SU-DHL-6 (cell line): ENCODE data around the gene PIGK.

Experiments
- H2AFZ ChIP-seq: fragments of 200-600 bp; sonication (generic); 2 replicates; pipeline ENCODE4 v1.6.1; 2014; ENCODE audit warnings: low read depth, mild to moderate bottlenecking, moderate library complexity, mixed read lengths, antibody characterized with exemption, low read length; ENCODE audit not compliant: severe bottlenecking
- H3F3A ChIP-seq: fragments of 200-600 bp; shearing (Covaris generic); 2 replicates; pipeline ENCODE4 v1.6.0; 2016; ENCODE audit warnings: antibody characterized with exemption, mild to moderate bottlenecking; ENCODE audit not compliant: insufficient read depth
- H3K27ac ChIP-seq: fragments of 200-600 bp; sonication (generic); 2 replicates; pipeline ENCODE4 v1.5.1; 2016; ENCODE audit warnings: low read depth, mild to moderate bottlenecking, low read length, moderate library complexity, mixed read lengths
- H3K27me3 ChIP-seq: fragments of 200-600 bp; sonication (generic), shearing (Covaris generic); 2 replicates; pipeline ENCODE4 v1.6.0; 2014; ENCODE audit warnings: mild to moderate bottlenecking, low read length
- H3K36me3 ChIP-seq: fragments of 200-600 bp; sonication (generic); 2 replicates; pipeline ENCODE4 v1.6.1; 2014; ENCODE audit warnings: mild to moderate bottlenecking, low read length, mixed read lengths
- H3K4me2 ChIP-seq: fragments of 300-600, 200-600 bp; shearing (Covaris generic), sonication (generic); 2 replicates; pipeline ENCODE4 v1.6.0; 2014; ENCODE audit warnings: low read length, low read depth, mild to moderate bottlenecking; ENCODE audit not compliant: poor library complexity, severe bottlenecking
- H3K4me3 ChIP-seq: fragments of 200-600 bp; sonication (generic); 2 replicates; pipeline ENCODE4 v1.5.1; 2014; ENCODE audit warnings: antibody characterized with exemption, low read length, mild to moderate bottlenecking, mixed read lengths; ENCODE audit not compliant: insufficient read depth, poor library complexity, severe bottlenecking
- H3K79me2 ChIP-seq: fragments of 200-600 bp; sonication (generic); 2 replicates; pipeline ENCODE4 v1.6.1; 2014; ENCODE audit warnings: mild to moderate bottlenecking, low read length, moderate library complexity; ENCODE audit not compliant: insufficient read depth
- H3K9ac ChIP-seq: fragments of 200-600 bp; sonication (generic); 2 replicates; pipeline ENCODE4 v1.7.0; 2014; ENCODE audit warnings: mild to moderate bottlenecking, low read length
- H3K9me2 ChIP-seq: fragments of 200-600 bp; sonication (generic); replicated peaks from 2 replicates; pipeline ENCODE4 v1.6.1; 2014; ENCODE audit warnings: low read length; ENCODE audit not compliant: insufficient read depth
- H3K9me3 ChIP-seq: fragments of 200-600 bp; sonication (generic); 2 replicates; pipeline ENCODE4 v1.6.1; 2014; ENCODE audit warnings: low read length, mixed read lengths; ENCODE audit not compliant: insufficient read depth
- H4K20me1 ChIP-seq: fragments of 200-600 bp; sonication (generic); 2 replicates; pipeline ENCODE4 v1.6.1; 2014; ENCODE audit warnings: low read depth, mild to moderate bottlenecking, antibody characterized with exemption, low read length, moderate library complexity, mixed read lengths
- EZH2phosphoT487 ChIP-seq: fragments of 200-600 bp; sonication (generic), shearing (Covaris generic); conservative IDR thresholded peaks from 2 replicates; pipeline ENCODE4 v1.6.1; 2018; ENCODE audit warnings: mild to moderate bottlenecking, antibody characterized with exemption, low read length, moderate library complexity, mixed read lengths
- TF ChIP-seq, protein P1 (sequence below): fragments of 200-600 bp; sonication (generic); IDR thresholded peaks from one replicate; pipeline ENCODE4 v1.5.1; 2017; ENCODE audit warnings: antibody characterized with exemption, mild to moderate bottlenecking, low read length, moderate library complexity; ENCODE audit not compliant: insufficient read depth, poor library complexity, severe bottlenecking

PIGK gene

DNA sequence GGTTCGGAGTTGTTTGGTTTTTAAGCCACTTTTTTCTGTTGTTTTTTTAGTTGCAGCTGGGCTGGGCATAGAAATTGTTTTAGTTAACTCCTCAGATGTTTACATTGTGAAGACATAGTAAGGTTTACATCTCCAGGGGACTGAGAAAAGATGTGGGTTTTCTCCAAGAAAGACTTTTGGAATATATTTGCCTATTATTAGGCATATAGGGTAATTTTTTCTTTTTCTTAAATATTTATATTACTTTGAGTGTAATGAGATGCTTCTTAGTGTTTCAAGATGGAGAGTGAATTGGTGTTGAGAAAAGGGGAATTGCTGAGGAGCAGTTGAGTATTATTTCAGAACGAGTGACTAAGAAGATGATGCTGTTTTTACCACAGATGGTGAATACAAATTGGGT lies 26.6 kb upstream of the PIGK start:
- Histone ChIP-seq H3K9ac (no peak overlapping the region), H3K27ac (no peak overlapping the region), H3F3A (no peaks in the 10 kb centered on the region), H3K79me2 (no peaks in the 10 kb centered on the region), H2AFZ (no peak overlapping the region), H3K9me3 (peaks cover 4% of the 10 kb centered on the region; the same call in 1 of the 2 replicates), H3K9me2 (no peaks in the 10 kb centered on the region), H3K27me3 (no peaks in the 10 kb centered on the region), H3K4me2 (no peak overlapping the region), H3K4me3 (no peak overlapping the region), H4K20me1 (no peaks in the 10 kb centered on the region), H3K36me3 (no peaks in the 10 kb centered on the region)
- TF ChIP-seq EZH2phosphoT487: no peak
- TF ChIP-seq, protein P1, sequence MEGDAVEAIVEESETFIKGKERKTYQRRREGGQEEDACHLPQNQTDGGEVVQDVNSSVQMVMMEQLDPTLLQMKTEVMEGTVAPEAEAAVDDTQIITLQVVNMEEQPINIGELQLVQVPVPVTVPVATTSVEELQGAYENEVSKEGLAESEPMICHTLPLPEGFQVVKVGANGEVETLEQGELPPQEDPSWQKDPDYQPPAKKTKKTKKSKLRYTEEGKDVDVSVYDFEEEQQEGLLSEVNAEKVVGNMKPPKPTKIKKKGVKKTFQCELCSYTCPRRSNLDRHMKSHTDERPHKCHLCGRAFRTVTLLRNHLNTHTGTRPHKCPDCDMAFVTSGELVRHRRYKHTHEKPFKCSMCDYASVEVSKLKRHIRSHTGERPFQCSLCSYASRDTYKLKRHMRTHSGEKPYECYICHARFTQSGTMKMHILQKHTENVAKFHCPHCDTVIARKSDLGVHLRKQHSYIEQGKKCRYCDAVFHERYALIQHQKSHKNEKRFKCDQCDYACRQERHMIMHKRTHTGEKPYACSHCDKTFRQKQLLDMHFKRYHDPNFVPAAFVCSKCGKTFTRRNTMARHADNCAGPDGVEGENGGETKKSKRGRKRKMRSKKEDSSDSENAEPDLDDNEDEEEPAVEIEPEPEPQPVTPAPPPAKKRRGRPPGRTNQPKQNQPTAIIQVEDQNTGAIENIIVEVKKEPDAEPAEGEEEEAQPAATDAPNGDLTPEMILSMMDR: no peak

DNA sequence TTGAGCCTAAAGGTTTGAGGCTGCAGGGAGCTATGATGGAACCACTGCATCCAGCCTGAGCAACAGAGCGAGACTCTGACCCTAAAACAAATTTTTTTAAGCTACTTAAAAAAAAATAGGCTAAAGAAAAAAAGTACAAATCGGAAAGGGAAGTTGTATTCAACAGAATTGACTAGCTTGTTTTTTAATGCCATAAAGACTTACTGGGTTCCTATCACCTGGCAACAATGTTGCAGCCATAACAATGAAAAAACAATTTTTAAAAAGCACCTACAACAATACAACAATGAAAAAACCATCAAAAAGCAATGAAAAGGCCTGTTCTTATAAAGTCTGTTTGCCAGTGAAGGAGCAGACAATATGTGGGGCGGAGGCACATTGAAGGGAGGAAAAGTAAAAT lies 20.1 kb upstream of the PIGK start:
- Histone ChIP-seq H3F3A (no peaks in the 10 kb centered on the region), H3K27ac (no peak overlapping the region), H3K9ac (no peak overlapping the region), H3K4me3 (no peak overlapping the region), H3K36me3 (no peaks in the 10 kb centered on the region), H3K9me3 (no peaks in the 10 kb centered on the region), H3K79me2 (no peaks in the 10 kb centered on the region), H3K27me3 (no peaks in the 10 kb centered on the region), H3K4me2 (no peak overlapping the region), H3K9me2 (no peaks in the 10 kb centered on the region), H2AFZ (no peak overlapping the region), H4K20me1 (no peaks in the 10 kb centered on the region)
- TF ChIP-seq EZH2phosphoT487: no peak
- TF ChIP-seq, protein P1: no peak

DNA sequence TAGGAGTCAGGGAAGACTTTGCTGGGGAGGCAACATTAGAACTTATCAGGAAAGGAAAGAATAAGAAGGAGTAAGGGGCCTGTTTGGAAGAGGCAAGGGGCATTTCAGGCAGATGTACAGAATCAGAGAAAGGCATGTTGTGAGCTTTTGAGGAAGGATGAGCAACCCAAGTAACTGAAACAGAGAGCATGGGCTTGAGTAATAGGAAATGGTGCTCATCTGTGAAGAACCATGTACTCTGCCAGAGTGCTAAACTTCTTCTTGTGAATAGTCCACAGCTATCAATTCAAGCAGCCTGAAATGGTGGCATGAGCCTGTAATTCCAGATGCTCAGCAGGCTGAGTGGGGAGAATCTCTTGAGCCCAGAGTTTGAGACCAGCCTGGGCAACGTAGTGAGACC lies 19.2 kb upstream of the PIGK start:
- H3K4me3 ChIP-seq: no peak overlapping the region
- no peak overlapping the region for H2AFZ ChIP-seq
- TF ChIP-seq, protein P1: no peak
- no peak for TF ChIP-seq EZH2phosphoT487
- no peak overlapping the region for H3K9ac ChIP-seq
- H3K79me2 ChIP-seq: no peaks in the 10 kb centered on the region
- H3K9me3 ChIP-seq: no peaks in the 10 kb centered on the region
- H3K27me3 ChIP-seq: no peaks in the 10 kb centered on the region
- no peaks in the 10 kb centered on the region for H3K36me3 ChIP-seq
- no peaks in the 10 kb centered on the region for H4K20me1 ChIP-seq
- H3F3A ChIP-seq: no peaks in the 10 kb centered on the region
- no peaks in the 10 kb centered on the region for H3K9me2 ChIP-seq
- no peak overlapping the region for H3K27ac ChIP-seq
- no peak overlapping the region for H3K4me2 ChIP-seq

DNA sequence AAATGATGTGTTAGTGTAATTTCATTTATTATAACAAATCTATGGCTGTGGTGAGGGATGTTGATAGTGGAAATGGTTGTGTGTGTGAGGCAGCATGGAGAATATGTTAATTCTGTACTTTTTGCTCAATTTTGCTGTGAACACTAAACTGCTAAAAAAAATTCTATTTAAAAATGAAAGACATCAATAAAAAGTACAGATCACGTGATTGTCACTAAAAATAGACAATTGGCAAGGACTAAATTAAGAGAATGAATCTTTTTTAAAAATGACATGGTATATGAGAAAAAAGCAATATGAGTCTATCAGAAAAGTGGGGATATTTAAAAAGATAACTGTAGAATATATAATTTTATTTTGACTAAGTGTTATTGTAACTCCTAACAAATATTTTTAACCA lies 15.7 kb upstream of the PIGK start:
- H3K9me3 ChIP-seq: no peaks in the 10 kb centered on the region
- H3K9me2 ChIP-seq: no peaks in the 10 kb centered on the region
- H3K27ac ChIP-seq: no peak overlapping the region
- no peak overlapping the region for H3K9ac ChIP-seq
- H3F3A ChIP-seq: no peaks in the 10 kb centered on the region
- H3K27me3 ChIP-seq: no peaks in the 10 kb centered on the region
- no peaks in the 10 kb centered on the region for H3K36me3 ChIP-seq
- TF ChIP-seq EZH2phosphoT487: no peak
- TF ChIP-seq, protein P1: no peak
- no peak overlapping the region for H2AFZ ChIP-seq
- H3K4me2 ChIP-seq: no peak overlapping the region
- H3K79me2 ChIP-seq: no peaks in the 10 kb centered on the region
- no peak overlapping the region for H3K4me3 ChIP-seq
- H4K20me1 ChIP-seq: no peaks in the 10 kb centered on the region
